Measurements from ENCODE around the gene PTPRU.
"Not testable (repeated sequence)": the region's sequence is repeated elsewhere in the genome, so short reads cannot be mapped to it uniquely, and the experiment has no call there.

PTPRU gene

DNA sequence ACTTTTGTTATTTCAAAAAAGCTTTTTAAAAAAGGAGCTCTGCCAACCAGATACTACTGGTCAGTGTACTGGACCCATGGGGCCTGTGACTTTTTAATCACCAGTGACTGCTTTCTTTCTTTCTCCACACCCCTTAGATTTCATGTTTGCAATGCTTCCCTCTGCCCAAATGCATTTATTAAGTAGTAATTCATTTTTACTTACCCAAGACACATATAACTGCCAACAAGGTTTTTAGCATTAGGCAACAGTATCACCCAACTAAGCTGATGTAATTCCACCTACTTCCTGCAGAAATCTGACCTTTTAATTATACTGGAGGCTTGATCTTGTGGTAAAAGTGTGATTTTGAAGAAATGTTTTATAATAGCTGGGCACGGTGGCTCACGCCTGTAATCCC lies 18.1 kb upstream of the PTPRU start:
- no peak for TF ChIP-seq CTCF (IDR thresholded peaks at IDR 0.05; ENCODE audit: low read depth, low read length, missing control alignments)
- no peak for DNase-seq (ENCODE audit: extremely low read depth, low read depth)
- no peak overlapping the region for H3K4me3 ChIP-seq (replicated peaks; ENCODE audit: low read depth, low read length)

DNA sequence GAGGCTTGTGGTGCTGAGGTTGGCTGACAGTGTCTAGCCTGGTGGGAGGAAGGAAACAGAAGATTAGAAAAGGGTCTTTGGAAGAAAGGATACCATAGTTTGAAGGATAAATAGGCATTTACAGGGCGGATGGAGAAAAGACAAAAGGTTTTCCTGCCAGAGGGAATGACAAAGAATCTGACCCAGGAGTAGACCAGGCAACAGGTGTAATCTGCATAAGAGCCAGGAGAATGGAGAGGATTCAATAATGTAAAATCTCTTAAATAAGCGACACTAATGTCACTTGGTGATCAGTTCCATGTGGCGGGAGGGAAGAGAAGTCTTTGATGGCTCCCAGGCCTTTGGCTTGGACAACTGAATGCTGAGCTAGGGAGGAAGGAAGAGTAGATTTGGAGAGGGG lies 15.0 kb upstream of the PTPRU start:
- no peak for DNase-seq (ENCODE audit: extremely low read depth, low read depth)
- no peak overlapping the region for H3K4me3 ChIP-seq (replicated peaks; ENCODE audit: low read depth, low read length)
- no peak for TF ChIP-seq CTCF (IDR thresholded peaks at IDR 0.05; ENCODE audit: low read depth, low read length, missing control alignments)

DNA sequence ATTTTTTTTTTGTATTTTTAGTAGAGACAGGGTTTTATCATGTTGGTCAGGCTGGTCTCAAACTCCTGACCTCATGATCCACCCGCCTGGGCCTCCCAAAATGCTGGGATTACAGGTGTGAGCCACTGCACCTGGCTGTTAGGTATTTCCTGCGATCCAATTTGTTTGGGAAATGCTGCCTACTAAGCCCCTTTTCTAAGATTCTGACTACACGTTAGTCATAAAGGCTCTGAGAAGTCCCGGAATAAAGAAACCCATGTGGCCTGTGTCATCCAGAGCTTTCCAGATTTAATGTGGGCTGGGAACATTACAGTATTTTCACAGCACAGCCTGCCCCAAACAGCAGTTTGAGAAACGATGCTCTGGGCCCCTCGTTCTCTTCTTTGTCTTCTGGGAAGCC lies 14.1 kb upstream of the PTPRU start:
- H3K4me3 ChIP-seq (replicated peaks; ENCODE audit: low read depth, low read length); DNase-seq (ENCODE audit: extremely low read depth, low read depth): not testable (repeated sequence)

- TF ChIP-seq CTCF (IDR thresholded peaks at IDR 0.05; ENCODE audit: low read depth, low read length, missing control alignments), result no peak
- no peak for DNase-seq (ENCODE audit: extremely low read depth, low read depth)
- H3K4me3 ChIP-seq (replicated peaks; ENCODE audit: low read depth, low read length), result no peak overlapping the region
Measured at GRCh38 chr1:29222686-29223085, 13.6 kb upstream of the PTPRU start.

DNA sequence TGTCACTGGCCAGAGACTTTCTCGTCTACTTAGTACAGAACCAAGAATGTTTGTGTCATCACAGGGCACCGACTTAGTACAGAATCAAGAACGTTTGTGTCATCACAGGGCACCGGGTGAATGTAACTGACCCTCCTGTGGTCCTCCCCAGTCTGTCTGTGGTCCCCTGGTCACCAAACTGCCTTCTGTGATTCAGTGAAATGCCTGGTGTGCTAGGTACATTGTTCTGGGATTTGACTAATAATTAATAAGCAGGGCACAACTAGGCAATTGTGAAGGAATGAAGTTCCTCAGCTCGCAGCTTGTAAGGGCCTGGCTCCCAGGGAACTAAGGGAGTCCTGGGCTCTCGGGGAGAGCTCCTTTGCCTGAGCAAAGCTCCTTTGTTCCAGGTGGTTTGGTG lies 12.8 kb upstream of the PTPRU start:
- no peak overlapping the region for H3K4me3 ChIP-seq (replicated peaks; ENCODE audit: low read depth, low read length)
- no peak for DNase-seq (ENCODE audit: extremely low read depth, low read depth)
- no peak for TF ChIP-seq CTCF (IDR thresholded peaks at IDR 0.05; ENCODE audit: low read depth, low read length, missing control alignments)

- no peak for TF ChIP-seq CTCF (IDR thresholded peaks at IDR 0.05; ENCODE audit: low read depth, low read length, missing control alignments)
- H3K4me3 ChIP-seq (replicated peaks; ENCODE audit: low read depth, low read length), result no peak overlapping the region
Measured at GRCh38 chr1:29224356-29224837, 11.9 kb upstream of the PTPRU start.

DNA sequence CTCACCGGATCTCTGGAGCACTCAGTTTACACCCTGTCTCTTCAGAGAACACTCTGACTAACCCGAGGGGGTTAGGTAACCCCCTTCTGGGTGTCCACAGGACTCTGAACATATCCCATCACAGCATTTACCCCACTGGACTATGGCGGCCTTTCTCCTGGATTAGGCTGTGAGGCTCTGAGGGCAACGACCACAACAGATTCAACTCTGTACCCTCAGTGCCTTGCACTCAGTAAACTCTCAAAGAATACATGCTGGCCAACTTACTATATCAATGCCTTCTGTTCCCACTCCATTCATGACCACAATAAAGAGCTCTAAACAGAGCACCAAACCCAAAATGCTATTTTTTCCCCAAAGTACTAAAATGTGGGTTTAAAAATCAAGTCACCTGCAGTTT lies 11.0 kb upstream of the PTPRU start:
- DNase-seq (ENCODE audit: extremely low read depth, low read depth), result no peak
- TF ChIP-seq CTCF (IDR thresholded peaks at IDR 0.05; ENCODE audit: low read depth, low read length, missing control alignments), result no peak
- no peak overlapping the region for H3K4me3 ChIP-seq (replicated peaks; ENCODE audit: low read depth, low read length)

More at GRCh38 chr1:29224356-29224837, 11.9 kb upstream of the PTPRU start:
- no peak for DNase-seq (ENCODE audit: extremely low read depth, low read depth)
